ENCODE results near the gene EXOC6. TPM values are rescaled to one million over a fixed set of nuclear protein-coding genes. Genes with fewer than 3 reads are reported as not detected.

Gene EXOC6
- total RNA-seq, 4 donors from 2014 or later = 5.9 to 16.6 (median 11.2) TPM

GRCh38 chr10:92873029-92873428, 24.7 kb downstream of the EXOC6 start:
- WGBS, 2 donors = 89 to 94% methylated on average over 3 of the region's 3 CpGs
- Histone ChIP-seq H3K27me3 (no peaks in the 10 kb centered on the region), H3K36me3 (no peaks in the 10 kb centered on the region), H3K4me3 (no peak overlapping the region), H3K4me1 (peaks cover 0 to 13% (median 5%) of the 10 kb centered on the region in 4 donors), H3K27ac (no peak overlapping the region), H3K9me3 (no peaks in the 10 kb centered on the region)
- TF ChIP-seq POLR2A (IDR thresholded peaks at IDR 0.05) = no peak
- TF ChIP-seq EP300 (IDR thresholded peaks at IDR 0.05) = no peak
- no peak for TF ChIP-seq CTCF (IDR thresholded peaks at IDR 0.05)
- DNase-seq (ENCODE audit: low spot score in 2 of 2) = no peak

- peaks cover 0 to 18% (median 5%) of the 10 kb centered on the region in 4 donors for H3K4me1 ChIP-seq
- no peaks in the 10 kb centered on the region for H3K27me3 ChIP-seq
- no peaks in the 10 kb centered on the region for H3K36me3 ChIP-seq
- WGBS, 2 donors = 32 to 39% methylated on average over 4 of the region's 4 CpGs
- no peak overlapping the region for H3K4me3 ChIP-seq
- DNase-seq (ENCODE audit: low spot score in 2 of 2) = no peak
- H3K27ac ChIP-seq = no peak overlapping the region
- no peaks in the 10 kb centered on the region for H3K9me3 ChIP-seq
- no peak for TF ChIP-seq CTCF (IDR thresholded peaks at IDR 0.05)
- TF ChIP-seq EP300 (IDR thresholded peaks at IDR 0.05) = no peak
- TF ChIP-seq POLR2A (IDR thresholded peaks at IDR 0.05) = no peak
These were observed 28.3 kb downstream of the EXOC6 start for GRCh38 chr10:92876509-92877036.

- Histone ChIP-seq H3K4me3 (no peak overlapping the region), H3K4me1 (peaks cover 0 to 18% (median 5%) of the 10 kb centered on the region in 4 donors), H3K36me3 (no peaks in the 10 kb centered on the region), H3K27ac (no peak overlapping the region), H3K9me3 (no peaks in the 10 kb centered on the region), H3K27me3 (no peaks in the 10 kb centered on the region)
- 22 to 25% methylated on average over 4 of the region's 4 CpGs for WGBS, 2 donors
- TF ChIP-seq POLR2A (IDR thresholded peaks at IDR 0.05) = no peak
- no peak for TF ChIP-seq EP300 (IDR thresholded peaks at IDR 0.05)
- TF ChIP-seq CTCF (IDR thresholded peaks at IDR 0.05) = peak; percentile 28 to 57 (median 43)
- peak in 1 of 2 donors; percentile 51 for DNase-seq (ENCODE audit: low spot score in 2 of 2)
These were observed 32.0 kb downstream of the EXOC6 start for GRCh38 chr10:92880233-92880861.

GRCh38 chr10:92880917-92881316, 32.6 kb downstream of the EXOC6 start:
- H3K9me3 ChIP-seq = no peaks in the 10 kb centered on the region
- H3K4me3 ChIP-seq = no peak overlapping the region
- TF ChIP-seq POLR2A (IDR thresholded peaks at IDR 0.05) (no peak), EP300 (IDR thresholded peaks at IDR 0.05) (no peak), CTCF (IDR thresholded peaks at IDR 0.05) (no peak)
- no peaks in the 10 kb centered on the region for H3K36me3 ChIP-seq
- H3K27ac ChIP-seq = no peak overlapping the region
- H3K4me1 ChIP-seq = peaks cover 0 to 18% (median 5%) of the 10 kb centered on the region in 4 donors
- H3K27me3 ChIP-seq = no peaks in the 10 kb centered on the region
- 87 to 93% methylated on average over 2 of the region's 2 CpGs for WGBS, 2 donors
- DNase-seq (ENCODE audit: low spot score in 2 of 2) = no peak

- TF ChIP-seq CTCF (IDR thresholded peaks at IDR 0.05) = no peak
- TF ChIP-seq POLR2A (IDR thresholded peaks at IDR 0.05) = no peak
- no peak for TF ChIP-seq EP300 (IDR thresholded peaks at IDR 0.05)
- no peak for DNase-seq (ENCODE audit: low spot score in 2 of 2)
- no peak overlapping the region for H3K4me3 ChIP-seq
- H3K9me3 ChIP-seq = no peaks in the 10 kb centered on the region
- H3K4me1 ChIP-seq = no peaks in the 10 kb centered on the region
- no peak overlapping the region for H3K27ac ChIP-seq
- H3K36me3 ChIP-seq = no peaks in the 10 kb centered on the region
- no peaks in the 10 kb centered on the region for H3K27me3 ChIP-seq
- WGBS, 2 donors = 93 to 98% methylated on average over 1 of the region's 1 CpG
These were observed 38.1 kb downstream of the EXOC6 start for GRCh38 chr10:92886334-92886961.
